C4-2B (cell line): ENCODE results near the gene STK17A.

Experiments used
- CTCF ChIP-seq: fragments of 450-650 bp; conservative IDR thresholded peaks from 2 replicates; pipeline ENCODE4 v1.5.1; 2017; ENCODE audit warnings: mild to moderate bottlenecking
- ZFX ChIP-seq: fragments of 450-650 bp; IDR thresholded peaks from 2 replicates; pipeline ENCODE4 v1.6.1; 2017

GRCh38 chr7:43604251-43604650 lies 21.3 kb downstream of the STK17A start:
- no peak for TF ChIP-seq CTCF
- no peak for TF ChIP-seq ZFX
